HEK293 (cell line): ENCODE results near the gene AARS2.

ENCODE experiments used
- AEBP2 ChIP-seq: fragments of 450-650 bp; formaldehyde crosslinking; IDR thresholded peaks from 2 replicates; pipeline ENCODE4 v1.5.1; 2016; ENCODE audit warnings: missing biosample characterization, missing genetic modification characterization, borderline replicate concordance
- HOXD13 ChIP-seq: sonication (generic); formaldehyde crosslinking; IDR thresholded peaks from 2 replicates; pipeline ENCODE4 v1.8.0; 2022; ENCODE audit warnings: missing genetic modification reagents, borderline replicate concordance
- INSM2 ChIP-seq: fragments of 450-650 bp; formaldehyde crosslinking; IDR thresholded peaks from 2 replicates; pipeline ENCODE4 v1.5.1; 2016; ENCODE audit warnings: missing biosample characterization, missing genetic modification characterization
- PRDM6 ChIP-seq: fragments of 450-650 bp; formaldehyde crosslinking; IDR thresholded peaks from 2 replicates; pipeline ENCODE4 v1.5.1; 2017; ENCODE audit warnings: missing biosample characterization, missing genetic modification characterization
- SCRT1 ChIP-seq: fragments of 450-650 bp; formaldehyde crosslinking; IDR thresholded peaks from 2 replicates; pipeline ENCODE4 v1.5.1; 2016; ENCODE audit warnings: missing biosample characterization, missing genetic modification characterization, borderline replicate concordance
- SP2 ChIP-seq: fragments of 450-650 bp; formaldehyde crosslinking; IDR thresholded peaks from 2 replicates; pipeline ENCODE4 v1.5.1; 2016; ENCODE audit warnings: missing biosample characterization, missing genetic modification characterization
- TSHZ1 ChIP-seq: fragments of 450-650 bp; formaldehyde crosslinking; IDR thresholded peaks from 2 replicates; pipeline ENCODE4 v1.5.1; 2016; ENCODE audit warnings: missing biosample characterization, missing genetic modification characterization, borderline replicate concordance
- ZBTB48 ChIP-seq: fragments of 450-650 bp; formaldehyde crosslinking; IDR thresholded peaks from 2 replicates; pipeline ENCODE4 v1.5.1; 2016; ENCODE audit warnings: missing biosample characterization, missing genetic modification characterization
- ZBTB49 ChIP-seq: fragments of 450-650 bp; formaldehyde crosslinking; IDR thresholded peaks from 2 replicates; pipeline ENCODE4 v1.5.1; 2016; ENCODE audit warnings: missing biosample characterization, missing genetic modification characterization, low read depth
- ZBTB7A ChIP-seq: fragments of 450-650 bp; formaldehyde crosslinking; IDR thresholded peaks from 2 replicates; pipeline ENCODE4 v1.5.1; 2016; ENCODE audit warnings: low read depth, missing biosample characterization, missing genetic modification characterization
- ZNF169 ChIP-seq: fragments of 450-650 bp; formaldehyde crosslinking; IDR thresholded peaks from 2 replicates; pipeline ENCODE4 v1.5.1; 2016; ENCODE audit warnings: missing biosample characterization, missing genetic modification characterization
- ZNF174 ChIP-seq: fragments of 450-650 bp; formaldehyde crosslinking; IDR thresholded peaks from 2 replicates; pipeline ENCODE4 v1.5.0; 2017; ENCODE audit warnings: missing biosample characterization, mild to moderate bottlenecking, missing genetic modification characterization
- ZNF223 ChIP-seq: fragments of 450-650 bp; formaldehyde crosslinking; IDR thresholded peaks from 2 replicates; pipeline ENCODE4 v1.5.1; 2016; ENCODE audit warnings: missing biosample characterization, missing genetic modification characterization
- ZNF391 ChIP-seq: fragments of 450-650 bp; formaldehyde crosslinking; IDR thresholded peaks from 2 replicates; pipeline ENCODE4 v1.5.1; 2016; ENCODE audit warnings: low read depth, missing biosample characterization, missing genetic modification characterization, borderline replicate concordance
- ZNF398 ChIP-seq: fragments of 450-650 bp; formaldehyde crosslinking; IDR thresholded peaks from 2 replicates; pipeline ENCODE4 v1.5.1; 2017; ENCODE audit warnings: missing biosample characterization, missing genetic modification characterization
- ZNF488 ChIP-seq: fragments of 450-650 bp; formaldehyde crosslinking; IDR thresholded peaks from 2 replicates; pipeline ENCODE4 v1.5.1; 2016; ENCODE audit warnings: missing biosample characterization, missing genetic modification characterization
- ZNF514 ChIP-seq: fragments of 450-650 bp; formaldehyde crosslinking; IDR thresholded peaks from 2 replicates; pipeline ENCODE4 v1.5.1; 2016; ENCODE audit warnings: missing biosample characterization, missing genetic modification characterization
- ZNF529 ChIP-seq: fragments of 450-650 bp; formaldehyde crosslinking; IDR thresholded peaks from 2 replicates; pipeline ENCODE4 v1.5.1; 2017; ENCODE audit warnings: missing genetic modification characterization, missing biosample characterization; ENCODE audit not compliant: insufficient replicate concordance
- ZNF560 ChIP-seq: fragments of 450-650 bp; formaldehyde crosslinking; IDR thresholded peaks from 2 replicates; pipeline ENCODE4 v1.5.1; 2017; ENCODE audit warnings: missing biosample characterization, missing genetic modification characterization, borderline replicate concordance
- ZNF596 ChIP-seq: fragments of 450-650 bp; IDR thresholded peaks from 2 replicates; pipeline ENCODE4 v1.5.0; 2018; ENCODE audit warnings: missing biosample characterization, mild to moderate bottlenecking, missing genetic modification characterization, moderate library complexity
- ZNF623 ChIP-seq: fragments of 450-650 bp; formaldehyde crosslinking; IDR thresholded peaks from 2 replicates; pipeline ENCODE4 v1.5.1; 2016; ENCODE audit warnings: missing biosample characterization, missing genetic modification characterization
- ZNF624 ChIP-seq: fragments of 450-650 bp; formaldehyde crosslinking; IDR thresholded peaks from 2 replicates; pipeline ENCODE4 v1.5.1; 2017; ENCODE audit warnings: missing biosample characterization, missing genetic modification characterization
- ZNF677 ChIP-seq: fragments of 450-650 bp; IDR thresholded peaks from 2 replicates; pipeline ENCODE4 v1.5.0; 2018; ENCODE audit warnings: missing biosample characterization, mild to moderate bottlenecking, missing genetic modification characterization, moderate library complexity
- ZNF792 ChIP-seq: fragments of 450-650 bp; formaldehyde crosslinking; IDR thresholded peaks from 2 replicates; pipeline ENCODE4 v1.5.1; 2016; ENCODE audit warnings: missing biosample characterization, missing genetic modification characterization
- ZNF830 ChIP-seq: fragments of 450-650 bp; IDR thresholded peaks from 2 replicates; pipeline ENCODE4 v1.5.0; 2018; ENCODE audit warnings: missing biosample characterization, missing genetic modification characterization, low read depth, mild to moderate bottlenecking, moderate library complexity

The AARS2 gene

GRCh38 chr6:44257025-44257752 lies 56.0 kb downstream of the AARS2 start, which contains the start of gene SLC35B2 (continued):
- TF ChIP-seq AEBP2 (tag by site-specific recombination) (no peak), SP2 (tag by site-specific recombination) (peak; percentile 80), ZNF792 (tag by site-specific recombination) (no peak), ZNF514 (no peak), SCRT1 (tag by site-specific recombination) (no peak), HOXD13 (no peak), ZNF391 (tag by site-specific recombination) (peak; percentile 86), ZNF488 (tag by site-specific recombination) (no peak), ZNF623 (tag by site-specific recombination) (0 out of 2 replicates have a peak, but pooled peaks have one; percentile 29), INSM2 (tag by site-specific recombination) (no peak), PRDM6 (no peak; the same call in 1 of the 2 replicates), ZBTB49 (tag by site-specific recombination) (no peak), ZNF223 (tag by site-specific recombination) (no peak), ZNF398 (tag by site-specific recombination) (peak; percentile 95), ZNF596 (no peak), ZBTB48 (tag by site-specific recombination) (peak; percentile 62), ZNF830 (no peak), TSHZ1 (tag by site-specific recombination) (no peak; the same call in 1 of the 2 replicates), ZBTB7A (tag by site-specific recombination) (peak; percentile 94), ZNF169 (tag by site-specific recombination) (no peak), ZNF529 (tag by site-specific recombination) (no peak), ZNF624 (tag by site-specific recombination) (no peak), ZNF560 (tag by site-specific recombination) (no peak), ZNF174 (tag by site-specific recombination) (no peak), ZNF677 (tag by site-specific recombination) (peak; percentile 38; the same call in 1 of the 2 replicates)
